Panc1 (cell line): ENCODE measurements around the gene TGM5.

Source experiments
- CTCF ChIP-seq: fragments of 450-650 bp; IDR thresholded peaks from 2 replicates; pipeline ENCODE4 v1.5.1; 2017; ENCODE audit warnings: mild to moderate bottlenecking
- SIN3A ChIP-seq: IDR thresholded peaks from 2 replicates; pipeline ENCODE4 v1.6.1; 2012; ENCODE audit warnings: low read depth, mild to moderate bottlenecking, low read length, moderate library complexity, borderline replicate concordance; ENCODE audit not compliant: insufficient read depth

- TF ChIP-seq SIN3A (no peak), CTCF (no peak)
Measured at GRCh38 chr15:43189296-43189695, 77.4 kb downstream of the TGM5 start.
